ENCODE results near the gene RAP1A. TPM values are rescaled to one million over a fixed set of nuclear protein-coding genes. Genes with fewer than 3 reads are reported as not detected.

Gene RAP1A
- total and polyA plus RNA-seq, 10 donors, result 83.3 to 125 (median 105) TPM

- intact Hi-C loops (cut with DNase I; ENCODE audit: low total_unique reads), result loop anchor here (5.0 kb wide), 1 partner anchor 142 kb away; no protein-coding TSS in a partner anchor
- no peak for DNase-seq
These were observed 30.1 kb downstream of the RAP1A start for GRCh38 chr1:111649648-111650047.

GRCh38 chr1:111653709-111654108, 34.1 kb downstream of the RAP1A start:
- Histone ChIP-seq H3K27ac (peak overlapping the region in 4 of 8 donors; percentile 20 to 70 (median 45)), H3K4me1 (peaks cover 25 to 93% (median 75%) of the 10 kb centered on the region in 6 donors), H3K36me3 (peaks cover 0 to 22% (median 0%) of the 10 kb centered on the region in 6 donors), H3K9me3 (no peaks in the 10 kb centered on the region), H3K27me3 (replicated peaks in 1 of 7) (no peaks in the 10 kb centered on the region), H3K4me3 (no peak overlapping the region)
- DNase-seq, result no peak
- intact Hi-C loops (cut with DNase I; ENCODE audit: low total_unique reads), result loop anchor here (5.0 kb wide), 1 partner anchor 146 kb away; no protein-coding TSS in a partner anchor
- TF ChIP-seq POLR2AphosphoS5 (IDR thresholded peaks at IDR 0.05), result no peak
- TF ChIP-seq CTCF (IDR thresholded peaks at IDR 0.05 in 8 of 11, conservative IDR thresholded peaks at IDR 0.05 in 3 of 11), result no peak
- TF ChIP-seq POLR2A (IDR thresholded peaks at IDR 0.05), result no peak
- 37 to 61% (median 48%) methylated on average over 1 of the region's 1 CpG for WGBS, 5 donors

More at GRCh38 chr1:111649648-111650047, 30.1 kb downstream of the RAP1A start:
- Histone ChIP-seq H3K9me3 (no peaks in the 10 kb centered on the region), H3K27ac (peak overlapping the region in 1 of 8 donors; percentile 33), H3K4me1 (peaks cover 12 to 93% (median 70%) of the 10 kb centered on the region in 6 donors), H3K36me3 (peaks cover 0 to 29% (median 0%) of the 10 kb centered on the region in 6 donors), H3K4me3 (no peak overlapping the region), H3K27me3 (replicated peaks in 1 of 7) (no peaks in the 10 kb centered on the region)
- 89 to 98% (median 92%) methylated on average over 1 of the region's 1 CpG for WGBS, 5 donors
- TF ChIP-seq POLR2AphosphoS5 (IDR thresholded peaks at IDR 0.05) (no peak), CTCF (IDR thresholded peaks at IDR 0.05 in 8 of 11, conservative IDR thresholded peaks at IDR 0.05 in 3 of 11) (no peak), POLR2A (IDR thresholded peaks at IDR 0.05) (no peak)

- no peak for DNase-seq
- no peak for TF ChIP-seq CTCF (IDR thresholded peaks at IDR 0.05 in 8 of 11, conservative IDR thresholded peaks at IDR 0.05 in 3 of 11)
- TF ChIP-seq POLR2AphosphoS5 (IDR thresholded peaks at IDR 0.05), result no peak
- no peak for TF ChIP-seq POLR2A (IDR thresholded peaks at IDR 0.05)
- intact Hi-C loops (cut with DNase I; ENCODE audit: low total_unique reads), result loop anchor here (5.0 kb wide), 1 partner anchor 148 kb away; no protein-coding TSS in a partner anchor
These were observed 35.2 kb downstream of the RAP1A start for GRCh38 chr1:111654839-111655238.

GRCh38 chr1:111656086-111657017, 36.8 kb downstream of the RAP1A start:
- Histone ChIP-seq H3K27me3 (replicated peaks in 1 of 7) (no peaks in the 10 kb centered on the region), H3K4me3 (no peak overlapping the region), H3K36me3 (peaks cover 0 to 9% (median 0%) of the 10 kb centered on the region in 6 donors), H3K4me1 (peaks cover 39 to 99% (median 82%) of the 10 kb centered on the region in 6 donors), H3K9me3 (no peaks in the 10 kb centered on the region), H3K27ac (peak overlapping the region in 6 of 8 donors; percentile 19 to 70 (median 52))
- no peak for DNase-seq
- intact Hi-C loops (cut with DNase I; ENCODE audit: low total_unique reads), result no loop called here
- TF ChIP-seq POLR2AphosphoS5 (IDR thresholded peaks at IDR 0.05) (no peak), CTCF (IDR thresholded peaks at IDR 0.05 in 8 of 11, conservative IDR thresholded peaks at IDR 0.05 in 3 of 11) (peak in 9 of 11 experiments; percentile 20 to 74 (median 56))
- 40 to 69% (median 56%) methylated on average over 5 of the region's 5 CpGs for WGBS, 5 donors

More at GRCh38 chr1:111654839-111655238, 35.2 kb downstream of the RAP1A start:
- no peaks in the 10 kb centered on the region for H3K27me3 ChIP-seq (replicated peaks in 1 of 7)
- no peak overlapping the region for H3K4me3 ChIP-seq
- H3K4me1 ChIP-seq, result peaks cover 23 to 93% (median 73%) of the 10 kb centered on the region in 6 donors
- no peaks in the 10 kb centered on the region for H3K9me3 ChIP-seq
- peak overlapping the region in 3 of 8 donors; percentile 1 to 70 (median 57) for H3K27ac ChIP-seq
- WGBS, 5 donors, result 60 to 70% (median 63%) methylated on average over 4 of the region's 4 CpGs
- peaks cover 0 to 15% (median 0%) of the 10 kb centered on the region in 6 donors for H3K36me3 ChIP-seq

Data from spleen (tissue), 11 donors.